ENCODE data around the gene SEMG2. TPM values are rescaled to one million over a fixed set of nuclear protein-coding genes. Genes with fewer than 3 reads are reported as not detected.

The SEMG2 gene
- polyA plus RNA-seq, 1 experiment = not detected

DNA sequence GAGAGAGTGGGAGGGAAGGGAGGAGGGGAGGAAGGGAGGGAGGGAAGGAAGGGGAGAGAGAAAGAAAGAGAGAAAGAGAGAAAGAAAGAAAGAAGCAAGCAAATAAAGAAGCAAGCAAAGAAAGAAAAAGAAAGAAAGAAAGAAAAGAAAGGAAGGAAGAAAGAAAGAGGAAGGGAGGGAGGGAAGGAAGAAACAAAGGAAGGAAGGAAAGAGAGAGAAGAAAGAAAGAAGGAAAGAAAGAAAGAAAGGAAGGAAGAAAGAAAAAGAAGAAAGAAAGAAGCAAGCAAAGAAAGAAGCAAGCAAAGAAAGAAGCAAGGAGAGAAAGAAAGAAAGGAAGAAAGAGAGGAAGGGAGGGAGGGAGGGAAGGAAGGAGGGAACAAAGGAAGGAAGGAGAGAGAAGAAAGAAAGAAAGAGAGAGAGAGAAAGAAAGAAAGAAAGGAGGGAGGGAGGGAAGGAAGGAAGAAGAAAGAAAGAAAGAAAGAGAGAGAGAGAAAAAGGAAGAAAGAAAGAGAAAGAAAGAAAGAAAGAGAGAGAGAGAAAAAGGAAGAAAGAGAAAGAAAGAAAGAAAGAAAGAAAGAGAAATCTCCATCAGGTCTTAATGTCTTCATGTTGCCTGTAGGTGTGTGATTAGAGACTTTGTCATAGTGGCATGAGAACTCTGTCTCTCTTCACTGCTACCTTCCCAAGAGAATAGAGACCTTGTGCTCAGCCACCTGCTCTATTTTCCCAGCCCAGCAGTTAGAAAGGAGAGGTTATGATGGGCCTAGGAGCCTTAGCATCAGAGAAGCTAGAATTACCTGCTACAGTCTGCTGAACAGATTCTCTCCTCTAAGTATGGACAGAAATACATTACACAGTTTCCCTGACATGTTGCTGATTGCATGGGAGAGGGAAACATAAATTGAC lies 9.4 kb upstream of the SEMG2 start:
- no peak for DNase-seq (ENCODE audit: low read depth, low spot score)
- no peak overlapping the region for H3K27ac ChIP-seq (ENCODE audit: low read depth, low read length)
- H3K9me3 ChIP-seq (ENCODE audit: control insufficient read depth, insufficient read depth, low read length) = no peaks in the 10 kb centered on the region
- CTCF ChIA-PET = no interaction called here
- TF ChIP-seq, protein P1, sequence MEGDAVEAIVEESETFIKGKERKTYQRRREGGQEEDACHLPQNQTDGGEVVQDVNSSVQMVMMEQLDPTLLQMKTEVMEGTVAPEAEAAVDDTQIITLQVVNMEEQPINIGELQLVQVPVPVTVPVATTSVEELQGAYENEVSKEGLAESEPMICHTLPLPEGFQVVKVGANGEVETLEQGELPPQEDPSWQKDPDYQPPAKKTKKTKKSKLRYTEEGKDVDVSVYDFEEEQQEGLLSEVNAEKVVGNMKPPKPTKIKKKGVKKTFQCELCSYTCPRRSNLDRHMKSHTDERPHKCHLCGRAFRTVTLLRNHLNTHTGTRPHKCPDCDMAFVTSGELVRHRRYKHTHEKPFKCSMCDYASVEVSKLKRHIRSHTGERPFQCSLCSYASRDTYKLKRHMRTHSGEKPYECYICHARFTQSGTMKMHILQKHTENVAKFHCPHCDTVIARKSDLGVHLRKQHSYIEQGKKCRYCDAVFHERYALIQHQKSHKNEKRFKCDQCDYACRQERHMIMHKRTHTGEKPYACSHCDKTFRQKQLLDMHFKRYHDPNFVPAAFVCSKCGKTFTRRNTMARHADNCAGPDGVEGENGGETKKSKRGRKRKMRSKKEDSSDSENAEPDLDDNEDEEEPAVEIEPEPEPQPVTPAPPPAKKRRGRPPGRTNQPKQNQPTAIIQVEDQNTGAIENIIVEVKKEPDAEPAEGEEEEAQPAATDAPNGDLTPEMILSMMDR (IDR thresholded peaks at IDR 0.05; ENCODE audit: low read depth, low read length) = no peak
- H3K4me3 ChIP-seq (ENCODE audit: low read depth, low read length) = no peak overlapping the region
- POLR2A ChIA-PET = no interaction called here
- H3K27me3 ChIP-seq (ENCODE audit: control insufficient read depth, insufficient read depth, low read length) = no peaks in the 10 kb centered on the region

DNA sequence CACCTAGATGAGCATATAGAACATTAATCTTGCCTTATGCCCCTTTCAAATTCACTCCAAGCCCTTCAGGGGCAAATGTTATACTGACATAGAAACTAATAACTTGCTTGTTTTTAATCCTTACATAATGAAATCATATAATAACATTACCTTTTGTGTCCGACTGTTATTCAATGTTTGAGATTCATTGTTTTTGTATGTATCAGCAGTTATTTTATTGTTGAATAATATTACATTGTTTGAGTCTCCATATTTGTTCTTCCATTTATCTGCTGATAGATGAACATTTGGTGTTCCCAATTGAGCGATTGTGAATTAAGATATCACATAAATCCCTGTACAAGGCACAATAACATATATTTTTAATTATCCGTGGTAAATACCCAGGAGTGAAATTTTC lies 8.3 kb upstream of the SEMG2 start:
- no peak overlapping the region for H3K4me3 ChIP-seq (ENCODE audit: low read depth, low read length)
- H3K27me3 ChIP-seq (ENCODE audit: control insufficient read depth, insufficient read depth, low read length) = no peaks in the 10 kb centered on the region
- H3K9me3 ChIP-seq (ENCODE audit: control insufficient read depth, insufficient read depth, low read length) = no peaks in the 10 kb centered on the region
- POLR2A ChIA-PET = no interaction called here
- H3K27ac ChIP-seq (ENCODE audit: low read depth, low read length) = no peak overlapping the region
- CTCF ChIA-PET = no interaction called here
- TF ChIP-seq, protein P1 (IDR thresholded peaks at IDR 0.05; ENCODE audit: low read depth, low read length) = no peak
- no peak for DNase-seq (ENCODE audit: low read depth, low spot score)

DNA sequence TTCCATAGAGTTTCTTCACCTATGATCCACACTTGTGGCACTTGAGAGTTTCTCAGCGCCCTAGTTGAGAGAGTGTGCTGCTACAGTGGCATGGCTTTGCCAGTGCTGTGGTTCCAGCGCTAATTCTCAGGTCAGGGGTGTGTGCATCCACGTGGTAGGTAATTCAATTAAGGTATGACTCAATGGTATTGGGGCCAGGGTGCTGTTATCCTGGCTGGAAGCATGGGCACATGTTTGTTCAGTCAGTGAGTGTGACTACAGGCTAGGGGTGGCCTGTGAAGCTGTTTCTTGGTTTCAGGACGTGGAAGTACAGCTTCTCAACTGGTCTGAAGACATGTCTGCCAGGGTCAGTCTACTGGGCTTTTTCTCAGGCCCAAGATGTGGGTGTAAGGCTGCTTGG lies 3.0 kb upstream of the SEMG2 start:
- no peak overlapping the region for H3K27ac ChIP-seq (ENCODE audit: low read depth, low read length)
- no peaks in the 10 kb centered on the region for H3K9me3 ChIP-seq (ENCODE audit: control insufficient read depth, insufficient read depth, low read length)
- TF ChIP-seq, protein P1 (IDR thresholded peaks at IDR 0.05; ENCODE audit: low read depth, low read length) = no peak
- no peak overlapping the region for H3K4me3 ChIP-seq (ENCODE audit: low read depth, low read length)
- no peak for DNase-seq (ENCODE audit: low read depth, low spot score)
- ChIA-PET POLR2A (no interaction called here), CTCF (no interaction called here)
- H3K27me3 ChIP-seq (ENCODE audit: control insufficient read depth, insufficient read depth, low read length) = no peaks in the 10 kb centered on the region

DNA sequence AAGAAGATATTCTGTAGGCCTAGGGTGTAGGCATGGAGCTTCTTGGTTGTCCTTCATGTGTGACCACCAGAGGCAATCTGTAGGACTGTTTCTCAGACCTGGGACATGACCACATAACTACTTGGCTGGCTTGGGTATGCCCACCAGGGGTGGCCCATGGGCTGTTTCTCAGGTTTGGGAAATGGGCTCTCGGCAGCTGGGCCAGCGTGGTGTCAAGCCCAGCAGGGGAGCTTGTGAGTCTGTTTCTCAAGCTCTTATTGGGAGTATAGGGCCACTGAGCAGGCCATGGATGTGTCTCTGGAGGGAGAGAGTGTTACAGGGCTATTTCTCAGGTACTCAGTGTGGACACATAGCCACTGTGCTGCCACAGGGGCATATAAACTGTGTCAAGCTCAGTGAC lies 2.5 kb upstream of the SEMG2 start:
- no peaks in the 10 kb centered on the region for H3K9me3 ChIP-seq (ENCODE audit: control insufficient read depth, insufficient read depth, low read length)
- ChIA-PET POLR2A (no interaction called here), CTCF (no interaction called here)
- no peak overlapping the region for H3K27ac ChIP-seq (ENCODE audit: low read depth, low read length)
- TF ChIP-seq, protein P1 (IDR thresholded peaks at IDR 0.05; ENCODE audit: low read depth, low read length) = no peak
- no peak for DNase-seq (ENCODE audit: low read depth, low spot score)
- H3K4me3 ChIP-seq (ENCODE audit: low read depth, low read length) = no peak overlapping the region
- H3K27me3 ChIP-seq (ENCODE audit: control insufficient read depth, insufficient read depth, low read length) = no peaks in the 10 kb centered on the region

DNA sequence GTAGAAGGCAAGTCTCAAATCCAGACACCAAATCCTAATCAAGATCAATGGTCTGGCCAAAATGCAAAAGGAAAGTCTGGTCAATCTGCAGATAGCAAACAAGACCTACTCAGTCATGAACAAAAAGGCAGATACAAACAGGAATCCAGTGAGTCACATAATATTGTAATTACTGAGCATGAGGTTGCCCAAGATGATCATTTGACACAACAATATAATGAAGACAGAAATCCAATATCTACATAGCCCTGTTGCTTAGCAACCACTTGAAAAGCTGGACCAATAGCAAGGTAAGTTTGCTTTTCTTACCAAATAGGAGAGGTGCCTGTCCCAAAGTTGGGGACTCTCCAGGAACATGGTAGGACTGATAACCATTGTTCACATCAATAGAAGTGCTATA lies 2.0 kb downstream of the SEMG2 start:
- Histone ChIP-seq H3K4me3 (ENCODE audit: low read depth, low read length) (no peak overlapping the region), H3K27ac (ENCODE audit: low read depth, low read length) (no peak overlapping the region), H3K9me3 (ENCODE audit: control insufficient read depth, insufficient read depth, low read length) (no peaks in the 10 kb centered on the region), H3K27me3 (ENCODE audit: control insufficient read depth, insufficient read depth, low read length) (no peaks in the 10 kb centered on the region)
- CTCF ChIA-PET = no interaction called here
- TF ChIP-seq, protein P1 (IDR thresholded peaks at IDR 0.05; ENCODE audit: low read depth, low read length) = no peak
- POLR2A ChIA-PET = no interaction called here
- DNase-seq (ENCODE audit: low read depth, low spot score) = no peak
